ENCODE results near the gene WNT9A.

The WNT9A gene

DNA sequence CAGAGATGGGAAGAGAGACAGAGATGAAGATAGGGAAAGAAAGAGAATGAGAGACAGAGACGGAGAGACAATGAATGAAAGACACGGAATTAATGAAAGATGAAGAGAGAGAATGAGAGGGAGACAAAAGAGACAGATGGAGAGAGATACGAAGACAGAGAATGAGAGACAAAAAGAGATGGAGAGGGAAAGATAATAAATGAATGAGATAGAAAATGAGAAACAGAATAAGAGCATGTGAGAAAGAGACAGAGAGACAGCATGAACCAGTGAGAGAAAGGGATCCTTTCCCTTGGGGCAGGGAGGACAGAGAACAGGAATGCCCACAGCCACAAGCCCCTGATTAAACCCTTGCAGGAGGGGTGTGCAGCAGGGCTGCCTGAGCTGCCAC lies 5.3 kb upstream of the WNT9A start:
- H3K9ac ChIP-seq (ENCODE audit: low read length in 5 of 5), result no peak overlapping the region
- no peaks in the 10 kb centered on the region for H3K36me3 ChIP-seq (ENCODE audit: control insufficient read depth in 5 of 5, insufficient read depth in 5 of 5, low read length in 5 of 5)
- H3K9me3 ChIP-seq (ENCODE audit: control insufficient read depth in 5 of 5, low read length in 5 of 5), result peaks cover 4 to 12% (median 7%) of the 10 kb centered on the region in 5 donors
- peaks cover 0 to 18% (median 7%) of the 10 kb centered on the region in 5 donors for H3K4me1 ChIP-seq (ENCODE audit: control insufficient read depth in 5 of 5, insufficient read depth in 5 of 5, low read length in 5 of 5)
- H3K4me3 ChIP-seq (ENCODE audit: low read depth in 1 of 5, low read length in 5 of 5), result no peak overlapping the region
- H3K27me3 ChIP-seq (ENCODE audit: control insufficient read depth in 5 of 5, insufficient read depth in 4 of 5, low read length in 5 of 5), result peaks cover 13 to 38% (median 22%) of the 10 kb centered on the region in 5 donors
- no peak overlapping the region for H3K27ac ChIP-seq (ENCODE audit: low read depth, low read length)

DNA sequence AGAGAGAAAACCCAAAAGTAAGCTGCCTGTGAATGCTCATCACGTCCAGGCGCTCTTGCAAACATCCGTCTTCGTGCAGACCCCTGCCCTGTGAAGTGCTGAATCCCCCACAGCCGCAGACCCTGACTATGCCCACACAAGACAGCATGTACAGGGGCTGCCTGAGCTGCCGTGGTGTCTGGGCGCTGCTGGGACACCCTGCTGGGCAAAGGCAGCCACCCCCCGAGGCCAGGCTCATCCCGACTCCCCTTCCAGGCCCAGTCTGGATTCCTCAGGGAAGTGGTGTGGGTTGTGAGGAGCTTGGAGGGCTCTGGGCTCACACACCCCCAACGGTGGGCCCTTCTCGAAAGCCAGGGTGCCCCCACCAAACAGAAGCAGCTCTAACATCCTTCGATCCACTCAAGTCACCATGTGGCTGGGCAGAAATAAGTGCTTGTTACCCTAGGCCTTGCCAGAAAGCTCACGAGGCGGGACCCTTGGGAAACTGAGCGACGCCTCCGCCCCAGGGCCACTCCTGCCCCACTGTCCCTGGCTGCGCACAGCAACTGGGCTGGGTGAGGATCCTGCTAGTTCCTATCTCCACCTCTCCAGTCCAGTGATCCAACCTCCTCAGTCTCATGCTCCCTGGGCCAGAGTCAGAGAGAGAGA lies 4.8 kb upstream of the WNT9A start:
- Histone ChIP-seq H3K4me3 (ENCODE audit: low read depth in 1 of 5, low read length in 5 of 5) (no peak overlapping the region), H3K4me1 (ENCODE audit: control insufficient read depth in 5 of 5, insufficient read depth in 5 of 5, low read length in 5 of 5) (peaks cover 0 to 19% (median 7%) of the 10 kb centered on the region in 5 donors), H3K9ac (ENCODE audit: low read length in 5 of 5) (no peak overlapping the region), H3K9me3 (ENCODE audit: control insufficient read depth in 5 of 5, low read length in 5 of 5) (peaks cover 4 to 12% (median 7%) of the 10 kb centered on the region in 5 donors), H3K27ac (ENCODE audit: low read depth, low read length) (no peak overlapping the region), H3K36me3 (ENCODE audit: control insufficient read depth in 5 of 5, insufficient read depth in 5 of 5, low read length in 5 of 5) (no peaks in the 10 kb centered on the region), H3K27me3 (ENCODE audit: control insufficient read depth in 5 of 5, insufficient read depth in 4 of 5, low read length in 5 of 5) (peaks cover 13 to 37% (median 22%) of the 10 kb centered on the region in 5 donors)

DNA sequence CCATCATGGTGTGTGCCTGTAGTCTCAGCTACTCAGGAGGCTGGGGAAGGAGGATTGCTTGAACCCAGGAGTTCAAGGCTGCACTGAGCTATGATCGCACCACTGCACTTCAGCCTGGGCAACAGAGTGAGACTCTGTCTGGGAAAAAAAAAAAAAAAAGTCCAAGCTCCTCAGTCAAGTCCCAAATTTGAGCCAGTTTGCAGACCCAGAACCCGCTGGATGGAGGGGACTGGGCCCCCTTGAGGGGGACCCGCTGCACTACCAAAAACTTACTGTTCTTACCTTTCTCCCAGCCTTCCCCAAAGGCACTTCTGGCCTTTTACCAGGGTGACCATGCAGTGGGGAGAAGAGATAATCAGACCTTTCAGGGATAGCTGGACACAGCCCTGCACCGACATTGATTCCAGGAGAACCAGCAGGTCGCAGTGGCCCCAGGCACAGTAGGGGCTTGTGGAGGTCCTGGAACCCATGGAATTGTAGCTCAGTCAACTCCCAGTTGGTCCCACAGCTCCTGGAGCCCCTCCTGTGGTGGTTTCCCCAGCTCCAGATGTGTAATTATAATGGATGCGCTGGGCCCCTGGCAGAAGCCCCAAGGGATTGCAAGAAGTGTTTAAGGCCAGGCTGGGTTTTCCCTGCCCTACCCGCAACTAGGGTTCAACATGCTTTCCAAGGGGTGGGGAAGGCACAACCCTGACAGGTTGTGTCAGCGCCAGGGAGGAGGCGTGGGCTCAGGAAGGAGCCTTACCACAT lies 4.1 kb upstream of the WNT9A start:
- peaks cover 13 to 37% (median 22%) of the 10 kb centered on the region in 5 donors for H3K27me3 ChIP-seq (ENCODE audit: control insufficient read depth in 5 of 5, insufficient read depth in 4 of 5, low read length in 5 of 5)

DNA sequence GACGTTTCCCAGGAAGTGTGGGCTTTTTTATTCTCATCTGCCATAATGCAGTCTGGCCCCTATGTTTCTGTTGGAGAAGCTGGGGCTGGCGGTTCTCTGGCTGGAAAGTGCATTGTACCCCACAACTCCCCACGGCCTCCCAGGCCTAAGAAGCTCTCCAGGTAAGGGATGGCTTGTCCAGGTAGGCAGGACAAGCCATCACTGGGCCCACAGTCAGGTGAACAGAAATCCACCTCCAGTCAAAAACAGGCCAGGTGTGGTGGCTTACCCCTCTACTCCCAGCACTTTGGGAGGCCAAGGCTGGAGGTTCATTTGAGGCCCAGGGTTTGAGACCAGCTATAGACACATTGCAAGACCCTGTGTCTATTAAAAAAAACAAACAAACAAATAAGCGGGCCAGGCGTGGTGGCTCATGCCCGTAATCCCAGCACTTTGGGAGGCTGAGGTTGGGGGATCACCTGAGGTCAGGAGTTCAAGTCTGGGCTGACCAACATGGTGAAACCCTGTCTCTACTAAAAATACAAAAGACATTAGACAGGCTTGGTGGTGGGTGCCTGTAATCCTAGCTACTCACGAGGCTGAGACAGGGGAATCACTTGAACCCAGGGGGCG lies 3.1 kb upstream of the WNT9A start:
- H3K4me3 ChIP-seq (ENCODE audit: low read depth in 1 of 5, low read length in 5 of 5), result no peak overlapping the region
- H3K9me3 ChIP-seq (ENCODE audit: control insufficient read depth in 5 of 5, low read length in 5 of 5), result peaks cover 4 to 12% (median 7%) of the 10 kb centered on the region in 5 donors
- peaks cover 0 to 36% (median 22%) of the 10 kb centered on the region in 5 donors for H3K4me1 ChIP-seq (ENCODE audit: control insufficient read depth in 5 of 5, insufficient read depth in 5 of 5, low read length in 5 of 5)
- H3K9ac ChIP-seq (ENCODE audit: low read length in 5 of 5), result no peak overlapping the region
- peaks cover 17 to 40% (median 23%) of the 10 kb centered on the region in 5 donors for H3K27me3 ChIP-seq (ENCODE audit: control insufficient read depth in 5 of 5, insufficient read depth in 4 of 5, low read length in 5 of 5)
- no peaks in the 10 kb centered on the region for H3K36me3 ChIP-seq (ENCODE audit: control insufficient read depth in 5 of 5, insufficient read depth in 5 of 5, low read length in 5 of 5)
- no peak overlapping the region for H3K27ac ChIP-seq (ENCODE audit: low read depth, low read length)

More for the DNA sequence above, 4.1 kb upstream of the WNT9A start:
- Histone ChIP-seq H3K4me3 (ENCODE audit: low read depth in 1 of 5, low read length in 5 of 5) (no peak overlapping the region), H3K4me1 (ENCODE audit: control insufficient read depth in 5 of 5, insufficient read depth in 5 of 5, low read length in 5 of 5) (peaks cover 0 to 26% (median 13%) of the 10 kb centered on the region in 5 donors), H3K36me3 (ENCODE audit: control insufficient read depth in 5 of 5, insufficient read depth in 5 of 5, low read length in 5 of 5) (no peaks in the 10 kb centered on the region), H3K9me3 (ENCODE audit: control insufficient read depth in 5 of 5, low read length in 5 of 5) (peaks cover 4 to 12% (median 7%) of the 10 kb centered on the region in 5 donors), H3K9ac (ENCODE audit: low read length in 5 of 5) (no peak overlapping the region), H3K27ac (ENCODE audit: low read depth, low read length) (no peak overlapping the region)

DNA sequence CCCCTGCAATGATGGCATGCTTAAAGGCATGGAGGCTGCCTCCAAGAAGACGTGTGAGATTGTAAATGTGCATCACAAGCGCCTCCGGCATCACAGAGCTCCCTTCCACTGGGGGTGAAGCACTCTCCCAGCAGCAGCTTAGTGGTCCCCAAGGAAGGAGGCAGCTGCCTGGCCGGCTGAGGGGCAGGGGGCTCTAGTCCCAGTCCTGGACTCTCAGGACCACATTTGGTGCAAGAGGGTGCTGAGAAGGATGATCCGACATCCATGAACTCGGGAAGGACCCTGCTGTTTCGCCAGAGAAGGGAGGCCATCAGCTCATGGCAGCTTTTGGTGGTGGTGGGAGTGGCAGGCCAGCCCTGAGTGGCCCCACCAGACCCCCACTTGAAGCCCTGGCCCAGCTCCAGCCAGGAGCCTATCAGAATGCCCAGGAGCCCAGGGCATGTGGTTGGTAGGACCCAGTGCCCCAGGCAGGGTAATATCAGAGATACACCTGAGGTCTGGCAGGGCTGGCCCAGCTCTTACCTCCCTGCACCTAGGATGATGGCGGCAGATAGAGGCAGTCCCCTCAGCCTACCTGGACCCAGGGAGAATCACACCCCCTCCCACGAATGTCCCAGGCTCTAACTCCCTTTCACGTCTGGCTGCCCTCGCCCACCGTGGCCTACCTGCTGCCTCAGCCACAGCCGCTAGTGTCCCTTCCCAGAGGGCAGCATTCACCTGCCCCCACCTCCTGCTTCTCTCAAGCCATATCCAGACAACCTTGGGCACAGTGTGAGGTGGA lies 2.4 kb upstream of the WNT9A start:
- peaks cover 17 to 42% (median 27%) of the 10 kb centered on the region in 5 donors for H3K27me3 ChIP-seq (ENCODE audit: control insufficient read depth in 5 of 5, insufficient read depth in 4 of 5, low read length in 5 of 5)
- no peak overlapping the region for H3K4me3 ChIP-seq (ENCODE audit: low read depth in 1 of 5, low read length in 5 of 5)
- peaks cover 0 to 42% (median 25%) of the 10 kb centered on the region in 5 donors for H3K4me1 ChIP-seq (ENCODE audit: control insufficient read depth in 5 of 5, insufficient read depth in 5 of 5, low read length in 5 of 5)

DNA sequence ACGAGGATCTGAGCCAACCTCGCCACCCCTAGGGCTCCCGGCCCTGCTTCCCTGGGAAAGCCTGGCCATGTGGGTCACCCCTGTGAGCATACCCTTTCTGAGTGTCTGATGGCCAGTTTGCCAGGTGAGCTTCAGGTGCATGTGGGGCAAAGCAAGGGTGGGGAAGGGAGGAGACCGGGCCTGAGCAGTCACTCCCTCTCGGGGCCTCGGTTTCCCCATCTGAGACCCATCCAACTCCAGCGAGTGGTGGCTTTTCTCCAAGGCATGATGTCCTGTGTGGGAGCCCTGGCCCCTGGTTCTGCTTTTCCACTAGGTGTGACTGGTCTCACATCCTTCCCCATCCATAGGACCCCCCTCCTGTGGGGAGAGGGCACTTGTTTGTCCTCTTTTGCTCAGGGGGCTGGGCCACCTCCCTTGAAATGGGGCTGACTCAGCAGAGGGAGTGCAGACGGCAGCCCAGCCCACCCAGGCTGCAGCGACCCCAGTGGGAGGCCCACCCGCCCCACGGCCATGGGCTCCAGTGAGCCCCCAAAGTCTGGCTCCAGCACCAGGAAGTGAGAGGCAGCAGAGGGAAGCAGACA lies 1.7 kb upstream of the WNT9A start:
- H3K27me3 ChIP-seq (ENCODE audit: control insufficient read depth in 5 of 5, insufficient read depth in 4 of 5, low read length in 5 of 5), result peaks cover 17 to 43% (median 33%) of the 10 kb centered on the region in 5 donors

More for the DNA sequence above, 2.4 kb upstream of the WNT9A start:
- no peak overlapping the region for H3K9ac ChIP-seq (ENCODE audit: low read length in 5 of 5)
- no peak overlapping the region for H3K27ac ChIP-seq (ENCODE audit: low read depth, low read length)
- H3K36me3 ChIP-seq (ENCODE audit: control insufficient read depth in 5 of 5, insufficient read depth in 5 of 5, low read length in 5 of 5), result no peaks in the 10 kb centered on the region
- H3K9me3 ChIP-seq (ENCODE audit: control insufficient read depth in 5 of 5, low read length in 5 of 5), result peaks cover 4 to 8% (median 5%) of the 10 kb centered on the region in 5 donors

DNA sequence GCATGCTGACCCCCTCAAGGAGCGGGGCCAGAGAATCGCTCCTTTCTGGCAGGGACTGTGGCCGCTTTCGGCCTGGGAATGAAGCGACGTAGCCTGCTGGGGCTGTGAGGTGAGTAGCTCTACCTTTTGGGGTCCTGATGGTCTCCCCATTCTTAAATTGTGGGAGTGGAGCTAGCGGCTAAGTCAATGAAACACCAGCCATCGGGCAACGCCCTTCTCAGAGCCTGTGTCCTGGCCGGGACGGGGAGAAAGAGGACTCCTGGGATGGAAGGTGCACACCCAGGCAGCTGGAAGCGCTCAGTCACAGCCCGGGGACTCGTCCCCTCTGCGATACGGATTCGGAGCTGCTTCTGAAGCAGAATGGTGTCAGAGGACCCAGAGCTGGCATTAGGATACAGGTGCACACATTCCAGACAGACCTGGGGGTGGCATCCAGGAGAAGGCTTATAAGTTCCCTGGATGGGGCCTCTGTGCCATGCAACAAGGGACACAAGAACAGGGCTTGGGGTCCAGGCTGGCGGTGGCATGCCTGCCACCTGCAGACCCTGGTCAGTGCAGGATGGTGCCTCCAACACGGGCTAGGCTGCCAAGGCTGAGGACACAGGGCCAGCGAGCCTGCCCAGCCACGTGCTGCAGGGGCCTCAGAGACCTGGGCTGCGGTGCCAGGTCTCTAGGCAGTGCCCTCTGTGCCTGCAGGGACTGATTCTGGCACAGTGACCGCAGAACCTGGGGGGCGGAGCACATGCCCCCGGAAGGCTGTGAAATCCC lies 945 bp upstream of the WNT9A start:
- Histone ChIP-seq H3K4me1 (ENCODE audit: control insufficient read depth in 5 of 5, insufficient read depth in 5 of 5, low read length in 5 of 5) (peaks cover 0 to 42% (median 25%) of the 10 kb centered on the region in 5 donors), H3K9me3 (ENCODE audit: control insufficient read depth in 5 of 5, low read length in 5 of 5) (no peaks in the 10 kb centered on the region), H3K4me3 (ENCODE audit: low read depth in 1 of 5, low read length in 5 of 5) (peak overlapping the region; percentile 8 to 66 (median 58)), H3K36me3 (ENCODE audit: control insufficient read depth in 5 of 5, insufficient read depth in 5 of 5, low read length in 5 of 5) (no peaks in the 10 kb centered on the region), H3K27ac (ENCODE audit: low read depth, low read length) (no peak overlapping the region), H3K27me3 (ENCODE audit: control insufficient read depth in 5 of 5, insufficient read depth in 4 of 5, low read length in 5 of 5) (peaks cover 17 to 42% (median 34%) of the 10 kb centered on the region in 5 donors), H3K9ac (ENCODE audit: low read length in 5 of 5) (peak overlapping the region in 1 of 5 donors; percentile 41)

More for the DNA sequence above, 1.7 kb upstream of the WNT9A start:
- Histone ChIP-seq H3K4me3 (ENCODE audit: low read depth in 1 of 5, low read length in 5 of 5) (no peak overlapping the region), H3K9ac (ENCODE audit: low read length in 5 of 5) (no peak overlapping the region), H3K4me1 (ENCODE audit: control insufficient read depth in 5 of 5, insufficient read depth in 5 of 5, low read length in 5 of 5) (peaks cover 0 to 42% (median 25%) of the 10 kb centered on the region in 5 donors), H3K36me3 (ENCODE audit: control insufficient read depth in 5 of 5, insufficient read depth in 5 of 5, low read length in 5 of 5) (no peaks in the 10 kb centered on the region), H3K9me3 (ENCODE audit: control insufficient read depth in 5 of 5, low read length in 5 of 5) (peaks cover under 1 to 4% (median 4%) of the 10 kb centered on the region in 5 donors), H3K27ac (ENCODE audit: low read depth, low read length) (no peak overlapping the region)

DNA sequence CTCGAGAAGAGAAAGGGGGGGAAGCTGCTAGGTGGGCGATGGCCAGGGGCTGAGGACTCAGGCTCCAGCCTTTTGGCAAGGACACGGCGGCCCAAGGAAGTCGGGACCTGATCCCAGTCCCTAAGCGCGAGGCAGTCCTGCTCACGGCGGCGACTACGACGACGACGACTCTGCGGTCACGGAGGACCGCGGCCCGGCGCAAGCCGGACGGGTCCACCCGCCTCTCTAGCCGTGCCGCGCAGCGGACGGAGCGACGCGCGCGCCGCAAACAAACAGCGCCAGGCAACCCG lies 401 bp downstream of the WNT9A start:
- Histone ChIP-seq H3K27ac (ENCODE audit: low read depth, low read length) (peak overlapping the region; percentile 30), H3K36me3 (ENCODE audit: control insufficient read depth in 5 of 5, insufficient read depth in 5 of 5, low read length in 5 of 5) (no peaks in the 10 kb centered on the region), H3K4me3 (ENCODE audit: low read depth in 1 of 5, low read length in 5 of 5) (peak overlapping the region; percentile 40 to 66 (median 59)), H3K9ac (ENCODE audit: low read length in 5 of 5) (peak overlapping the region in 2 of 5 donors; percentile 35 to 51), H3K27me3 (ENCODE audit: control insufficient read depth in 5 of 5, insufficient read depth in 4 of 5, low read length in 5 of 5) (peaks cover 17 to 36% (median 33%) of the 10 kb centered on the region in 5 donors), H3K4me1 (ENCODE audit: control insufficient read depth in 5 of 5, insufficient read depth in 5 of 5, low read length in 5 of 5) (peaks cover 0 to 36% (median 25%) of the 10 kb centered on the region in 5 donors), H3K9me3 (ENCODE audit: control insufficient read depth in 5 of 5, low read length in 5 of 5) (no peaks in the 10 kb centered on the region)

All from subcutaneous abdominal adipose tissue (tissue), 5 donors.